MM.1S (cell line): ENCODE results near the gene ADSS1.

Experiments used
- EZH2 ChIP-seq: fragments of 300-600 bp; sonication (generic); optimal IDR thresholded peaks from 2 replicates; pipeline ENCODE3; 2017; ENCODE audit warnings: low read depth, mild to moderate bottlenecking, antibody characterized with exemption, low read length, mixed read lengths
- EZH2phosphoT487 ChIP-seq: fragments of 300-600 bp; sonication (generic); IDR thresholded peaks from 2 replicates; pipeline ENCODE4 v1.6.1; 2018; ENCODE audit warnings: antibody characterized with exemption, low read length
- TF ChIP-seq, protein P1 (sequence below): fragments of 300-600 bp; sonication (generic); IDR thresholded peaks from 2 replicates; pipeline ENCODE4 v1.5.1; 2016; ENCODE audit warnings: antibody characterized with exemption, low read length, mixed read lengths

DNA sequence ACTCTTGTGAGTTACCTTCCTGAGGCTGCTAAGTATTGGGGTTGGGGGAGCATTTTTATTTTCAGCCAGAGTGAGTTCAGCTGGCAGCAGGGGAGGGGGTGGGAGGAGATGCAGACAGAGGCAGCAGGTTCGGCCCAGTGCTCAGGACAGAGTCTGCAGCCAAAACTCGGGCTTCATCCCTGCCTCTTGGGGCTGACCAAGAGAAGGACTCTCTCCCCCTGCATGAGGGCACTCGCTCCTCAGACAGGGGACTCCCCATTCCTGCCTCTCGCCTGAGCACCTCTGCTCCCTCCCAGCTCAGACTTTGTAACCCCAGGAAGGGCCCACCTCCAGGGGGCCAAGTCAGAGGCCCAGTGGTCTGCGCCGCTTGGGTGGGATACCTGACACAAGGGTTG, 72.7 kb downstream of the ADSS1 start:
- TF ChIP-seq EZH2 (no peak), EZH2phosphoT487 (no peak)
- TF ChIP-seq, protein P1, sequence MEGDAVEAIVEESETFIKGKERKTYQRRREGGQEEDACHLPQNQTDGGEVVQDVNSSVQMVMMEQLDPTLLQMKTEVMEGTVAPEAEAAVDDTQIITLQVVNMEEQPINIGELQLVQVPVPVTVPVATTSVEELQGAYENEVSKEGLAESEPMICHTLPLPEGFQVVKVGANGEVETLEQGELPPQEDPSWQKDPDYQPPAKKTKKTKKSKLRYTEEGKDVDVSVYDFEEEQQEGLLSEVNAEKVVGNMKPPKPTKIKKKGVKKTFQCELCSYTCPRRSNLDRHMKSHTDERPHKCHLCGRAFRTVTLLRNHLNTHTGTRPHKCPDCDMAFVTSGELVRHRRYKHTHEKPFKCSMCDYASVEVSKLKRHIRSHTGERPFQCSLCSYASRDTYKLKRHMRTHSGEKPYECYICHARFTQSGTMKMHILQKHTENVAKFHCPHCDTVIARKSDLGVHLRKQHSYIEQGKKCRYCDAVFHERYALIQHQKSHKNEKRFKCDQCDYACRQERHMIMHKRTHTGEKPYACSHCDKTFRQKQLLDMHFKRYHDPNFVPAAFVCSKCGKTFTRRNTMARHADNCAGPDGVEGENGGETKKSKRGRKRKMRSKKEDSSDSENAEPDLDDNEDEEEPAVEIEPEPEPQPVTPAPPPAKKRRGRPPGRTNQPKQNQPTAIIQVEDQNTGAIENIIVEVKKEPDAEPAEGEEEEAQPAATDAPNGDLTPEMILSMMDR = no peak
